Loucy (cell line): Measurements from ENCODE around the gene VPS51.

Source experiments
- EZH2phosphoT487 ChIP-seq: fragments of 200-600 bp; IDR thresholded peaks from 2 replicates; pipeline ENCODE4 v1.6.1; 2018; ENCODE audit warnings: antibody characterized with exemption, mild to moderate bottlenecking, moderate library complexity, borderline replicate concordance
- TF ChIP-seq, protein P1 (sequence below): fragments of 200-600 bp; sonication (generic); conservative IDR thresholded peaks from 2 replicates; pipeline ENCODE4 v1.5.1; 2014; ENCODE audit warnings: mild to moderate bottlenecking, antibody characterized with exemption, low read length

DNA sequence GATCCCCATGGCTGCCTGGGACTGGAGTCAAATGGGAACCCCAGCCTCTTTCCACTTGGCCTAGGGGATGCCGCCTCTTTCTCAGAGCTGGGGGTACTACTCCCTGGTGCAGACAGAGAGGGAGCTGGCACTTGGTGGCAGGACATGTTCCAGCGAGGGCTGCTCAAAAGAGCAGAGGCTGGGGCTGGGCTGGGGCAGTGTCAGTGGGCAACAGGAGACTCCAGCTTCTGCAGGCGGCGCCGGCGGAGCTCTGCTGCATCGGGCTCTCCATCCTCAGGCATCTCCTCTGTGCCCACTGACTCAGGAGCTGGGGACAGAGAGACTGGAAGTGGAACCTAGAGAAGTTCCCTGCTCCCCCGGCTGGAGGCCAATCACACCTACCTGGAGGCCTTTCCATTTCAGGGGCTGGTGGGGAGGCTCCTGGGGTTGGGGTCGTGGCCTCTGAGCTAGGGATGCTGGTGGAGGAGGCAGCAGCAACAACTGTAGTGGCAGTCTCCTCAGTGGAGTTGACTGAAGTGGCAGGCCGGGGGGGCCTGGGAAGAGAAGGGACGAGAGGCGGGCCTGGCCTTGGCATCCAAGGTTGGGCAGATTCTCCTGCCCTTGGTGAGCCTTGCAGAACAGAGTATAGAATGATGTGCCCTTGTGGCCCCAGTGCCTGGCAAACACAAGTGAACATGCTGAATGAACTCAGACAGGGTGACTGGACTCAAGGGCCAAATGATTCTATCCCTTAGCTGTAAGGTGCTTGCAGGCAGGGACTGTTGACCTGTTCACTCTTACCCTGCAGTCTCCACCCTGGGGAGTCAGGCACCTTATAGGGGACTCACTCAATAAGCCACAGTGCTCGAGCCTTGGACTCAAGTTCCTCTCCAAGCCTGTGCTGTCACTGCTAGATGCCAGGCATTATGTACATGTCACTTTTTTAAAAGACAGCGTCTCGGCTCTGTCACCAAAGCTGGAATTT lies 32.5 kb downstream of the VPS51 start:
- TF ChIP-seq, protein P1, sequence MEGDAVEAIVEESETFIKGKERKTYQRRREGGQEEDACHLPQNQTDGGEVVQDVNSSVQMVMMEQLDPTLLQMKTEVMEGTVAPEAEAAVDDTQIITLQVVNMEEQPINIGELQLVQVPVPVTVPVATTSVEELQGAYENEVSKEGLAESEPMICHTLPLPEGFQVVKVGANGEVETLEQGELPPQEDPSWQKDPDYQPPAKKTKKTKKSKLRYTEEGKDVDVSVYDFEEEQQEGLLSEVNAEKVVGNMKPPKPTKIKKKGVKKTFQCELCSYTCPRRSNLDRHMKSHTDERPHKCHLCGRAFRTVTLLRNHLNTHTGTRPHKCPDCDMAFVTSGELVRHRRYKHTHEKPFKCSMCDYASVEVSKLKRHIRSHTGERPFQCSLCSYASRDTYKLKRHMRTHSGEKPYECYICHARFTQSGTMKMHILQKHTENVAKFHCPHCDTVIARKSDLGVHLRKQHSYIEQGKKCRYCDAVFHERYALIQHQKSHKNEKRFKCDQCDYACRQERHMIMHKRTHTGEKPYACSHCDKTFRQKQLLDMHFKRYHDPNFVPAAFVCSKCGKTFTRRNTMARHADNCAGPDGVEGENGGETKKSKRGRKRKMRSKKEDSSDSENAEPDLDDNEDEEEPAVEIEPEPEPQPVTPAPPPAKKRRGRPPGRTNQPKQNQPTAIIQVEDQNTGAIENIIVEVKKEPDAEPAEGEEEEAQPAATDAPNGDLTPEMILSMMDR: no peak
- no peak for TF ChIP-seq EZH2phosphoT487
